ENCODE measurements around the gene SYK.

DNA sequence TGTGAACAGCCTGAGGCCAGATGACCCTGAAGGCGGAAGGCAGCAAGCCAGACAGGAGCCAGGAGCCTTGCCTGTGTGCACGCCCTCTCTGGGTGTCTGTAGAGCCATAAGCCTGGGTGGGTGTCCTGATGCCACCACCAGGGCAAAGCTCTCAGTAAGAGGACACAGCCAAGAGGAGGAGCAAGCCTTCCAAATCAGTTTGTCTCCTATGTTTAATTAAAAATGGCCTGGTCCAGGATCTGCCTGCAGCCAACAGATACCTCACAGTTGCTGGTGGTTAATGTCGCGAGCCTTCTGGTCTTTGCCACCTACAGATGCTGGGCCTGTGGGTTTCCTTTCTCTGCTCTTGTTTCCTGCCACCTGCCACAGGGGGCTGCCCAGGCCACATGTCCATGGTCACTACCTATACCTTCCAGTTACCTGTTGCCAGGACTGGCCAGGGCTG lies 56.9 kb downstream of the SYK start:
- TF ChIP-seq, protein P1, sequence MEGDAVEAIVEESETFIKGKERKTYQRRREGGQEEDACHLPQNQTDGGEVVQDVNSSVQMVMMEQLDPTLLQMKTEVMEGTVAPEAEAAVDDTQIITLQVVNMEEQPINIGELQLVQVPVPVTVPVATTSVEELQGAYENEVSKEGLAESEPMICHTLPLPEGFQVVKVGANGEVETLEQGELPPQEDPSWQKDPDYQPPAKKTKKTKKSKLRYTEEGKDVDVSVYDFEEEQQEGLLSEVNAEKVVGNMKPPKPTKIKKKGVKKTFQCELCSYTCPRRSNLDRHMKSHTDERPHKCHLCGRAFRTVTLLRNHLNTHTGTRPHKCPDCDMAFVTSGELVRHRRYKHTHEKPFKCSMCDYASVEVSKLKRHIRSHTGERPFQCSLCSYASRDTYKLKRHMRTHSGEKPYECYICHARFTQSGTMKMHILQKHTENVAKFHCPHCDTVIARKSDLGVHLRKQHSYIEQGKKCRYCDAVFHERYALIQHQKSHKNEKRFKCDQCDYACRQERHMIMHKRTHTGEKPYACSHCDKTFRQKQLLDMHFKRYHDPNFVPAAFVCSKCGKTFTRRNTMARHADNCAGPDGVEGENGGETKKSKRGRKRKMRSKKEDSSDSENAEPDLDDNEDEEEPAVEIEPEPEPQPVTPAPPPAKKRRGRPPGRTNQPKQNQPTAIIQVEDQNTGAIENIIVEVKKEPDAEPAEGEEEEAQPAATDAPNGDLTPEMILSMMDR (IDR thresholded peaks at IDR 0.05): no peak
- no peak for TF ChIP-seq EZH2 (IDR thresholded peaks at IDR 0.05; ENCODE audit: borderline replicate concordance, insufficient read depth, low read depth, low read length, poor library complexity, severe bottlenecking)

Data from B cell (primary cell).